ENCODE results near the gene PLXNB3. TPM values are rescaled to one million over a fixed set of nuclear protein-coding genes. Genes with fewer than 3 reads are reported as not detected.

The PLXNB3 gene
- total and polyA plus RNA-seq, 2 experiments from 2014 or later, result 0.70 to 4.1 TPM

DNA sequence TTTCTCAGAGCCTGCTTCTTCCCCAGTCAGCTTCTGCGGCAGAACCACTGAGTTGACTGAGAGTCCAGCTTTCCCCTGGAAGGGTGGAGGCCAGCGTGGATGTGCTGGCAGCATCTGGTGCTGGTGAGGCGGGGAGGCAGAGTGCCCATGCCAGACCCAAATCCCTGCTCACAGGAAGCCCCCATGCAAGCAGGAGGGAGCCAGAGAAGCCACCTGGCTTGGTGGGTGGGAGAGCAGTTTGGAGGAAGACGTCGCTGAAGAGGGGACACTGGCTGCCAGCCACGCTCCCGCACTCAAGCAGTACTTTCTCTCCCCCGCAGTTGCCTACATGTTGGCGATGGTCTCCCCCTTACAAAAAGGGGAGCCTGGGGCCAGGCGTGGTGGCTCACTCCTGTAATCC, 60.3 kb downstream of the PLXNB3 start (continued):
- TF ChIP-seq CTCF (conservative IDR thresholded peaks at IDR 0.05; ENCODE audit: low read depth in 2 of 2), result no peak
- no peak for TF ChIP-seq JUNB (IDR thresholded peaks at IDR 0.05; ENCODE audit: unreplicated experiment)
- TF ChIP-seq, protein P1, sequence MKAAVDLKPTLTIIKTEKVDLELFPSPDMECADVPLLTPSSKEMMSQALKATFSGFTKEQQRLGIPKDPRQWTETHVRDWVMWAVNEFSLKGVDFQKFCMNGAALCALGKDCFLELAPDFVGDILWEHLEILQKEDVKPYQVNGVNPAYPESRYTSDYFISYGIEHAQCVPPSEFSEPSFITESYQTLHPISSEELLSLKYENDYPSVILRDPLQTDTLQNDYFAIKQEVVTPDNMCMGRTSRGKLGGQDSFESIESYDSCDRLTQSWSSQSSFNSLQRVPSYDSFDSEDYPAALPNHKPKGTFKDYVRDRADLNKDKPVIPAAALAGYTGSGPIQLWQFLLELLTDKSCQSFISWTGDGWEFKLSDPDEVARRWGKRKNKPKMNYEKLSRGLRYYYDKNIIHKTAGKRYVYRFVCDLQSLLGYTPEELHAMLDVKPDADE (IDR thresholded peaks at IDR 0.05), result no peak
- no peak for TF ChIP-seq STAT1 (IDR thresholded peaks at IDR 0.05; ENCODE audit: unreplicated experiment)

DNA sequence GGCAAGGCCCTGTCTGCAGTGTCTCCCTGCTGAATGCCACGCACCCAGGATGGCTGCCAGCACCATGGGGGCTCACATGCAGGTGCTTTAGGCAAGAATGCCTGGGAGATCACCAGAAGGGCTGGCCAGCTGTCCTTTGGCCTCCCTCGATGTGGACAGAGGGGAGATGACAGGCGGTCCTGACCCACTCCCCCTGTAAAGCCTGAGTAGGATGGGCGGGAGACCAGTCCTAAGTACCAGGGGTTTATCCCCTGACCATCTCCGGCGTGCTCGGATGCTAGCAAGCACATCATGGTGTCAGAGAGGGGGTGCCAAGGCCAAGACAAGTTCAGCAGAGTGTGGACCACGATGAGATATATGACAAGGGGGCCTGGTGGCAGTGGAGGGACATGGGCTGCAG, 61.0 kb downstream of the PLXNB3 start:
- DNase-seq (ENCODE audit: low spot score) (no peak), ATAC-seq (no peak)
- Mint-ChIP-seq H3K9me3 (no peaks in the 10 kb centered on the region), H3K27me3 (ENCODE audit: insufficient read depth, low read depth, poor library complexity) (peaks cover 14% of the 10 kb centered on the region), H3K4me3 (peak overlapping the region; percentile 19; the same call in 1 of the 3 replicates), H3K27ac (no peak overlapping the region), H3K4me1 (peaks cover 54% of the 10 kb centered on the region), H3K36me3 (ENCODE audit: low read depth) (peaks cover 24% of the 10 kb centered on the region)
- H3K4me3 ChIP-seq, result 0 out of 2 replicates have a peak overlapping the region, but pooled peaks have one; percentile 10
- H3K4me1 ChIP-seq (ENCODE audit: insufficient read depth), result peaks cover 52% of the 10 kb centered on the region
- no peak overlapping the region for H2AFZ ChIP-seq
- no peaks in the 10 kb centered on the region for H3K36me3 ChIP-seq (ENCODE audit: insufficient read depth)
- H4K20me1 ChIP-seq (replicated peaks; ENCODE audit: insufficient read depth), result peaks cover 3% of the 10 kb centered on the region; the same call in 1 of the 2 replicates
- 0 out of 2 replicates have a peak, but pooled peaks cover 2% of the 10 kb centered on the region for H3F3A ChIP-seq (replicated peaks; ENCODE audit: low read depth)
- H3K27me3 ChIP-seq (ENCODE audit: insufficient read depth), result no peaks in the 10 kb centered on the region
- peaks cover 98% of the 10 kb centered on the region for H3K79me2 ChIP-seq (replicated peaks; ENCODE audit: insufficient read depth)
- H3K4me2 ChIP-seq, result peak overlapping the region; percentile 65
- no peaks in the 10 kb centered on the region for H3K9me2 ChIP-seq (ENCODE audit: insufficient read depth)
- peak overlapping the region; percentile 95; the same call in 1 of the 2 replicates for H3K27ac ChIP-seq (ENCODE audit: low read depth)
- TF ChIP-seq, protein P1 (IDR thresholded peaks at IDR 0.05), result no peak
- TF ChIP-seq POLR2AphosphoS5 (IDR thresholded peaks at IDR 0.05; ENCODE audit: low read depth), result no peak
- no peak for TF ChIP-seq EZH2 (IDR thresholded peaks at IDR 0.05; ENCODE audit: low read depth, unreplicated experiment)
- TF ChIP-seq ZNF462 (CRISPR knock-in tag; IDR thresholded peaks at IDR 0.05), result no peak
- TF ChIP-seq EZH2phosphoT487 (IDR thresholded peaks at IDR 0.05; ENCODE audit: unreplicated experiment), result no peak
- no peak for TF ChIP-seq ZNF331 (CRISPR knock-in tag; IDR thresholded peaks at IDR 0.05; ENCODE audit: low read depth)
- no peak for TF ChIP-seq CREB1 (CRISPR knock-in tag; IDR thresholded peaks at IDR 0.05; ENCODE audit: low read depth)
- no peak for TF ChIP-seq NANOG (IDR thresholded peaks at IDR 0.05; ENCODE audit: borderline replicate concordance)

Data from GM23338 (cell line).